GM12878 (cell line): ENCODE measurements around the gene KAZN. TPM values are rescaled to one million over a fixed set of nuclear protein-coding genes. Genes with fewer than 3 reads are reported as not detected.

Experiments
- ATAC-seq: fragments of 200-7000 bp; cut with Tn5 transposase; 3 replicates; pipeline ENCODE4 v1.9.1; 2020; ENCODE audit warnings: mild to moderate bottlenecking, moderate library complexity
- BruUV-seq: library from RNA; stranded (reverse); fragments of 400-500 nt; replicated peaks from 2 replicates; lab custom pipeline; 2021; lab: Mats Ljungman, UMichigan
- CTCF ChIA-PET: fragments of 300-600 bp; sonication (Branson Sonifier 250); formaldehyde crosslinking; extraction: SDS; loops from one replicate; lab custom pipeline; 2021; ENCODE audit warnings: inconsistent platforms; lab: Yijun Ruan, JAX
- POLR2A ChIA-PET: fragments of 350-600 bp; formaldehyde crosslinking; extraction: SDS; loops from one replicate; lab custom pipeline; 2021; ENCODE audit warnings: inconsistent platforms; lab: Charles Lee
- RAD21 ChIA-PET: fragments of 300-600 bp; sonication (Branson Sonifier 250); formaldehyde crosslinking; loops from one replicate; lab custom pipeline; 2023; ENCODE audit warnings: antibody characterized with exemption; ENCODE audit not compliant: unreplicated experiment; lab: Charles Lee
- SMC1A ChIA-PET: fragments of 300-600 bp; sonication (Branson Sonifier 250); formaldehyde crosslinking; loops from one replicate; lab custom pipeline; 2023; ENCODE audit not compliant: unreplicated experiment, uncharacterized antibody; lab: Charles Lee
- DNase-seq: peaks from one replicate; pipeline ENCODE4 v3.0.0-alpha.2; 2011; ENCODE audit warnings: low read depth, low spot score
- FAIRE-seq: peaks from 3 replicates; lab custom pipeline; 2011; peaks lifted over from hg19 to GRCh38; lab: Jason Lieb, UNC
- H2AFZ ChIP-seq: 2 replicates; pipeline ENCODE4 v1.6.0; 2011; ENCODE audit warnings: low read depth, low read length, control low read depth; ENCODE audit not compliant: control insufficient read depth
- H3K27ac ChIP-seq: 2 replicates; pipeline ENCODE4 v1.5.1; 2011; ENCODE audit warnings: control low read depth; ENCODE audit not compliant: control insufficient read depth, insufficient read depth
- H3K27me3 ChIP-seq, 2 experiments: replicated peaks in 1 of 2; 2 replicates each; pipeline versions ENCODE4 v1.6.0 to v1.6.1; 2011; ENCODE audit warnings: low read length in 1 of 2; ENCODE audit not compliant: control insufficient read depth in 2 of 2, insufficient read depth in 2 of 2
- H3K36me3 ChIP-seq, 2 experiments: 2 replicates each; pipeline ENCODE4 v1.5.1; 2011; ENCODE audit warnings: low read length in 1 of 2; ENCODE audit not compliant: control insufficient read depth in 2 of 2, insufficient read depth in 2 of 2
- H3K4me1 ChIP-seq: 2 replicates; pipeline ENCODE4 v1.6.1; 2011; ENCODE audit warnings: mild to moderate bottlenecking, low read length, moderate library complexity, mixed read lengths; ENCODE audit not compliant: control insufficient read depth, insufficient read depth
- H3K4me2 ChIP-seq: 2 replicates; pipeline ENCODE4 v1.6.0; 2011; ENCODE audit warnings: control low read depth; ENCODE audit not compliant: control insufficient read depth, insufficient read depth
- H3K4me3 ChIP-seq: fragments of 200-600 bp; sonication (generic); 2 replicates; pipeline ENCODE4 v1.5.1; 2016
- H3K79me2 ChIP-seq: 2 replicates; pipeline ENCODE4 v1.6.0; 2011; ENCODE audit warnings: low read length; ENCODE audit not compliant: control insufficient read depth, insufficient read depth
- H3K9ac ChIP-seq: 2 replicates; pipeline ENCODE4 v1.8.0; 2011; ENCODE audit warnings: low read length, control low read depth, mixed read lengths; ENCODE audit not compliant: control insufficient read depth, insufficient read depth
- H3K9me3 ChIP-seq: replicated peaks from 3 replicates; pipeline ENCODE4 v1.5.1; 2011; ENCODE audit warnings: mild to moderate bottlenecking, low read length; ENCODE audit not compliant: control insufficient read depth, insufficient read depth
- H4K20me1 ChIP-seq: 2 replicates; pipeline ENCODE4 v1.6.0; 2011; ENCODE audit not compliant: control insufficient read depth, insufficient read depth
- ETV6 ChIP-seq, 2 experiments: fragments of 450-650 bp in 1 of 2; IDR thresholded peaks in 1 of 2; conservative IDR thresholded peaks in 1 of 2; 2 replicates each; pipeline ENCODE4 v1.6.1; 2014; ENCODE audit warnings: antibody characterized with exemption in 1 of 2, borderline replicate concordance in 1 of 2, low read depth in 1 of 2, mild to moderate bottlenecking in 1 of 2, moderate library complexity in 1 of 2
- MEF2A ChIP-seq: IDR thresholded peaks from 2 replicates; pipeline ENCODE4 v1.6.1; 2011; ENCODE audit warnings: low read depth, mild to moderate bottlenecking, low read length, moderate library complexity; ENCODE audit not compliant: insufficient read depth
- NBN ChIP-seq: fragments of 450-650 bp; IDR thresholded peaks from 2 replicates; pipeline ENCODE4 v1.6.1; 2016
- RELA ChIP-seq: fragments of 450-650 bp; IDR thresholded peaks from 2 replicates; pipeline ENCODE4 v1.8.0; 2014; ENCODE audit warnings: borderline replicate concordance; ENCODE audit not compliant: partially characterized antibody
- SP1 ChIP-seq: IDR thresholded peaks from one replicate; pipeline ENCODE4 v1.6.1; 2011; ENCODE audit warnings: low read depth, low read length
- ZBTB11 ChIP-seq: fragments of 450-650 bp; formaldehyde crosslinking; IDR thresholded peaks from 2 replicates; pipeline ENCODE4 v1.5.0; 2022; ENCODE audit warnings: mild to moderate bottlenecking, missing genetic modification characterization
- ZNF622 ChIP-seq: fragments of 450-650 bp; IDR thresholded peaks from 2 replicates; pipeline ENCODE4 v1.6.1; 2017; ENCODE audit warnings: mild to moderate bottlenecking, inconsistent platforms
- WGBS: methylation state at CpG from one replicate; pipeline ENCODE4 v1.1.6; 2016; ENCODE audit warnings: low lambda C conversion rate; ENCODE audit not compliant: insufficient replicate concordance, insufficient coverage; ENCODE audit errors: missing lambda C conversion rate; 5-methylcytosine and 5-hydroxymethylcytosine counted together
- in situ Hi-C: fragments of 300-500 bp; cut with MboI; formaldehyde crosslinking; loops from 9 replicates; pipeline ENCODE4 v1.14.3; 2018; ENCODE audit warnings: mixed read lengths
- intact Hi-C: fragments of 100-400 bp; cut with micrococcal nuclease; formaldehyde crosslinking; loops from one replicate; pipeline ENCODE4 v1.14.2; 2022; ENCODE audit not compliant: unreplicated experiment
- polyA plus RNA-seq, 11 experiments: library from polyadenylated mRNA; depleted of rRNA in 4 of 11; unstranded in 6 of 11; stranded (reverse) in 5 of 11; fragments of >200 nt; fragmentation: Nextera tagmentation in 4 of 11; fragmentation: Illumina TruSeq in 1 of 11; extraction: Ambion mirVana in 4 of 11; extraction: Trizol in 1 of 11; gene quantifications; 1 replicate in 1 of 11; 2 replicates in 10 of 11; pipeline versions ENCODE4 v1.2.1 to v1.2.3, GENCODE V29; 2011 to 2016; ENCODE audit warnings: inconsistent platforms in 2 of 11, missing spikeins in 2 of 11, low read depth in 1 of 11
- total RNA-seq, 4 experiments: library from RNA; depleted of rRNA in 3 of 4; stranded (reverse); fragments of >200 nt in 3 of 4; fragmentation: Illumina TruSeq in 1 of 4; extraction: Trizol in 1 of 4; gene quantifications; 2 replicates each; pipeline versions ENCODE4 v1.2.1 to v1.2.3, GENCODE V29; 2013 to 2021

KAZN gene
- total and polyA plus RNA-seq, 10 of the 15 experiments (the other 5 are each of a cell fraction or from before 2014, with no cell fraction given): 0.72 to 4.0 (median 1.2) TPM

GRCh38 chr1:14567903-14568302 lies 30.6 kb upstream of the KAZN start:
- no peaks in the 10 kb centered on the region for H3K36me3 ChIP-seq
- H3K9me3 ChIP-seq: no peaks in the 10 kb centered on the region; the same call in 2 of the 3 replicates
- no TSS peak for BruUV-seq
- H3K27ac ChIP-seq: no peak overlapping the region
- RAD21 ChIA-PET: no interaction called here
- no peak overlapping the region for H3K4me2 ChIP-seq
- POLR2A ChIA-PET: no interaction called here
- DNase-seq (no peak), FAIRE-seq (no peak), ATAC-seq (no peak)
- intact Hi-C loops (no loop called here), in situ Hi-C loops (no loop called here)
- no peak overlapping the region for H2AFZ ChIP-seq
- H3K79me2 ChIP-seq: no peaks in the 10 kb centered on the region
- SMC1A ChIA-PET: no interaction called here
- no peaks in the 10 kb centered on the region for H3K4me1 ChIP-seq
- WGBS: 16% methylated on average over 5 of the region's 5 CpGs
- H4K20me1 ChIP-seq: no peaks in the 10 kb centered on the region
- TF ChIP-seq RELA: no peak
- TF ChIP-seq SP1: no peak
- no peak for TF ChIP-seq ETV6 (conservative IDR thresholded peaks at IDR 0.05 in 1 of 2, IDR thresholded peaks at IDR 0.05 in 1 of 2; ENCODE audit: borderline replicate concordance in 1 of 2, low read depth in 1 of 2)
- no peak for TF ChIP-seq ZBTB11 (CRISPR knock-in tag)
- TF ChIP-seq ZNF622: no peak
- TF ChIP-seq MEF2A: no peak
- TF ChIP-seq NBN: no peak
- TF ChIP-seq, all 136 proteins: peak for 0
- Histone ChIP-seq H3K4me3 (no peak overlapping the region), H3K27me3 (no peaks in the 10 kb centered on the region), H3K9ac (no peak overlapping the region)
- CTCF ChIA-PET: interaction anchor here (0.6 kb wide), 1 partner anchor 458 kb away, joined by 3 read pairs; no protein-coding TSS in a partner anchor
